Esophagus muscularis mucosa (tissue), 4 donors: ENCODE data around the gene ALPK3. TPM values are rescaled to one million over a fixed set of nuclear protein-coding genes. Genes with fewer than 3 reads are reported as not detected.

Experiments used
- DNase-seq: peaks from one replicate; pipeline ENCODE4 v3.0.0-alpha.2; 2017; ENCODE audit errors: extremely low spot score
- H3K27ac ChIP-seq, 4 donors: fragments of 200-600 bp; sonication (generic); replicated peaks in 1 of 4; 1 replicate in 3 of 4; 2 replicates in 1 of 4; pipeline ENCODE4 v1.5.1; 2016 to 2019; ENCODE audit warnings: mild to moderate bottlenecking in 1 of 4
- H3K27me3 ChIP-seq, 4 donors: fragments of 200-600 bp; sonication (generic); one replicate each; pipeline versions ENCODE4 v1.5.1 to v1.6.0; 2016 to 2019
- H3K36me3 ChIP-seq, 4 donors: fragments of 200-600 bp; sonication (generic); one replicate each; pipeline ENCODE4 v1.5.1; 2016 to 2019
- H3K4me1 ChIP-seq, 4 donors: fragments of 200-600 bp; sonication (generic); one replicate each; pipeline ENCODE4 v1.5.1; 2016 to 2019
- H3K4me3 ChIP-seq, 4 donors: fragments of 200-600 bp; sonication (generic); 1 replicate in 2 of 4; 2 replicates in 2 of 4; pipeline ENCODE4 v1.5.1; 2016 to 2019; ENCODE audit warnings: mild to moderate bottlenecking in 4 of 4, moderate library complexity in 1 of 4
- H3K9me3 ChIP-seq, 4 donors: fragments of 200-600 bp; sonication (generic); 1 replicate in 3 of 4; 2 replicates in 1 of 4; pipeline ENCODE4 v1.5.1; 2016 to 2019
- EP300 ChIP-seq: sonication (generic); formaldehyde crosslinking; IDR thresholded peaks from one replicate; pipeline ENCODE4 v1.6.1; 2017; ENCODE audit warnings: antibody characterized with exemption
- POLR2A ChIP-seq: fragments of 450-650 bp; IDR thresholded peaks from one replicate; pipeline ENCODE4 v1.6.1; 2017; ENCODE audit warnings: antibody characterized with exemption, moderate library complexity, mild to moderate bottlenecking, low read depth
- POLR2AphosphoS5 ChIP-seq, 2 donors: sonication (generic); formaldehyde crosslinking; IDR thresholded peaks; one replicate each; pipeline ENCODE4 v1.6.1; 2017; ENCODE audit warnings: antibody characterized with exemption in 2 of 2
- WGBS: methylation state at CpG from one replicate; pipeline ENCODE4 v1.1.5; 2018; 5-methylcytosine and 5-hydroxymethylcytosine counted together
- intact Hi-C: fragments of 100-400 bp; cut with DNase I; formaldehyde crosslinking; loops from one replicate; pipeline ENCODE4 v1.15.1; 2023
- total RNA-seq, 4 donors: library from RNA; depleted of rRNA; stranded (reverse); fragments of >200 nt; gene quantifications; one replicate each; pipeline versions ENCODE4 v1.1.0 to v1.2.1, GENCODE V29; 2016
- TF ChIP-seq, protein P1 (sequence below), 3 experiments: fragments of 200-600 bp in 2 of 3; fragments of 450-650 bp in 1 of 3; sonication (generic) in 2 of 3; IDR thresholded peaks; one replicate each; pipeline ENCODE4 v1.5.1; 2017 to 2019; ENCODE audit warnings: antibody characterized with exemption in 3 of 3, mild to moderate bottlenecking in 2 of 3, moderate library complexity in 1 of 3

The ALPK3 gene
- total RNA-seq, 4 donors from 2014 or later: 9.1 to 21.5 (median 16.2) TPM

DNA sequence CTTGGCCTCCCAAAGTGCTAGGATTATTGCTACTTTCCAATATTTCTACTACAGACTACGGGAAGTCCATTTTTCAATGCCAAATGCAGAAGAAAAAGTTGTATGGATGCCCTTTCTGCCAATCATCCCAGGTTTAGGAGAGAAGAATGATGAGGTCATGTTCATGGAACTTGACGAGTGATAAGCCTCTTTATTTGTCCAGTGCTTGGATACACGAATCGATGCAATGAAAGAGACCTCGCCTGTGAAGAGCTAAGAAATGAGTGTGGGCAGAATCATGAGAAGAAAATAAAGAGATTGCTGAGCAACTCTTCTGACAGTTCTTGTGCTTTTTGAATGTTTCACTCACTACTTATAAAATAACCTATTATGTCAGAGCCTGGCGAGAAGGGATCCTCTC, 66.3 kb downstream of the ALPK3 start:
- no peak overlapping the region for H3K27ac ChIP-seq
- H3K36me3 ChIP-seq: no peaks in the 10 kb centered on the region
- intact Hi-C loops: no loop called here
- H3K4me3 ChIP-seq: no peak overlapping the region
- WGBS: 74% methylated on average over 6 of the region's 6 CpGs
- TF ChIP-seq POLR2AphosphoS5 (IDR thresholded peaks at IDR 0.05): no peak
- no peak for TF ChIP-seq POLR2A
- TF ChIP-seq, protein P1, sequence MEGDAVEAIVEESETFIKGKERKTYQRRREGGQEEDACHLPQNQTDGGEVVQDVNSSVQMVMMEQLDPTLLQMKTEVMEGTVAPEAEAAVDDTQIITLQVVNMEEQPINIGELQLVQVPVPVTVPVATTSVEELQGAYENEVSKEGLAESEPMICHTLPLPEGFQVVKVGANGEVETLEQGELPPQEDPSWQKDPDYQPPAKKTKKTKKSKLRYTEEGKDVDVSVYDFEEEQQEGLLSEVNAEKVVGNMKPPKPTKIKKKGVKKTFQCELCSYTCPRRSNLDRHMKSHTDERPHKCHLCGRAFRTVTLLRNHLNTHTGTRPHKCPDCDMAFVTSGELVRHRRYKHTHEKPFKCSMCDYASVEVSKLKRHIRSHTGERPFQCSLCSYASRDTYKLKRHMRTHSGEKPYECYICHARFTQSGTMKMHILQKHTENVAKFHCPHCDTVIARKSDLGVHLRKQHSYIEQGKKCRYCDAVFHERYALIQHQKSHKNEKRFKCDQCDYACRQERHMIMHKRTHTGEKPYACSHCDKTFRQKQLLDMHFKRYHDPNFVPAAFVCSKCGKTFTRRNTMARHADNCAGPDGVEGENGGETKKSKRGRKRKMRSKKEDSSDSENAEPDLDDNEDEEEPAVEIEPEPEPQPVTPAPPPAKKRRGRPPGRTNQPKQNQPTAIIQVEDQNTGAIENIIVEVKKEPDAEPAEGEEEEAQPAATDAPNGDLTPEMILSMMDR (IDR thresholded peaks at IDR 0.05): no peak
- no peak for TF ChIP-seq EP300
- no peak for DNase-seq
- H3K9me3 ChIP-seq: no peaks in the 10 kb centered on the region
- peaks cover 0 to 4% (median 2%) of the 10 kb centered on the region in 4 donors for H3K4me1 ChIP-seq
- H3K27me3 ChIP-seq: peaks cover 0 to 37% (median 0%) of the 10 kb centered on the region in 4 donors

DNA sequence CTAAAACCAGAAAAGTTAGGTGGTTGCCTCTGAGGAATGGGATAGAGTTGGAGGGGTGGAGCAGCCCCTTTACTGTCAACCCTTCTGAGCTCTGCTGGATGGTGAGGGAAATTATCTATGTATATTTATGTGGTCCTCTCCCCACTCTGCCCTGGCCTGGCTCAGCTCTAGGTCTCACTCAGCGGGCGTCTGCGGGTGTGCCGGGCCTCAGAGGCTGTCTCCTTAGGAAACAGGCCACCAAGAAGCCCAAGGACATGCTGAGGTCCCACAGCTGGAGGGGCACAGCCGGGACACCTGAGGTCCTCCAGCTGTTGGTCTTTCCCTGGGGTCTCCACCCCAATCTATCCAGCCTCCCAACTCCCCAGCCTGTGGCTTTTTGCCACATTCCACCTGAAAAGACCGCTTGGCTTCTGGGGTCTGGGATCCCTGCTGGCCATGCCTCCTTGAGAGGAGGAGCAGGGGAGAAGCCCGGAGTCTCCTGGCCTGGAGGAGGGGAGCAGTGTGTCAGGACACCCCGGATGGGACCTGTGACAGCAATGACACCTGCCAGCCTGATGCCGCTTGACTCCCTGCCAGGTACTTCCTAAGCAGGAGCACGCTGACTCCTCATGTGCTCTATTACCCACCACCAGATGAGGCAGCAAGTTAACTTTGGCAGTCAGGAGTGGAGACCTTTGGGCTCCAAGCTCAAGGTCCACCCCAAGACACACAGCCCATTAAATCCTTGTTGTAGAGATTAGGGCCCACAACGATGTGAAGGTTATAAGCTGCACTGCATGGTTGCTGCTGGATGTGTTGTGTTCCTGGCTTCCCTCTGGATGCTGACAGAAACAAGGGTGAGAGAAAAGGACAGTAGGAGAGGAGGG, 67.0 kb downstream of the ALPK3 start, which contains the start of gene SLC28A1:
TSS of gene SLC28A1 (plus strand) at position 747 of the 866 bp plus-strand sequence. CDS start 3,099 bp downstream, outside the sequence.
- no peak for DNase-seq
- no peaks in the 10 kb centered on the region for H3K9me3 ChIP-seq
- peaks cover 0 to 44% (median 0%) of the 10 kb centered on the region in 4 donors for H3K27me3 ChIP-seq
- intact Hi-C loops: no loop called here
- no peaks in the 10 kb centered on the region for H3K36me3 ChIP-seq
- TF ChIP-seq POLR2A: no peak
- TF ChIP-seq POLR2AphosphoS5 (IDR thresholded peaks at IDR 0.05): no peak
- TF ChIP-seq, protein P1 (IDR thresholded peaks at IDR 0.05): no peak
- no peak for TF ChIP-seq EP300
- H3K4me1 ChIP-seq: no peaks in the 10 kb centered on the region
- 75% methylated on average over 9 of the region's 11 CpGs for WGBS
- H3K27ac ChIP-seq: no peak within 1 kb of the TSS
- H3K4me3 ChIP-seq: no peak within 1 kb of the TSS

DNA sequence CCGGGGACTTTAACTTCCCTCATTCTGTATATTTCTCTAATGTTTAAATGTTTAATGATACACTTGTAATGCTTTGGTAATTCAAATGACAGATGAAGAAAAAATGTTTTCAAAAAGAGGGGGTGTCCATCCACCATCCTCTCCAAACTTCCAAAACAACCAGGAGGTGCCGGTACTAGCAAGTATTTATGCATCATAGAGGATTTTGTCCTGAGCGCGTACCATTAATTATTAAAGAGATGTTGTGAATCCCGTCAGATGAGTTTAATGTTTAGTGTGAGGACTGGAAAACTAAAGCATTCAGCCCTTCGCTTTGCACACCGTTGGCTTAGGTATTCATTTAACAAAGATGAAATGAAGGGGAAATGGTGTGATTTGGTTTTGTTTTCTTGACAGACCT, 68.6 kb downstream of the ALPK3 start:
- Histone ChIP-seq H3K36me3 (no peaks in the 10 kb centered on the region), H3K4me3 (no peak overlapping the region), H3K27me3 (peaks cover 0 to 49% (median 0%) of the 10 kb centered on the region in 4 donors), H3K27ac (no peak overlapping the region), H3K4me1 (no peaks in the 10 kb centered on the region), H3K9me3 (no peaks in the 10 kb centered on the region)
- DNase-seq: no peak
- WGBS: 90% methylated on average over 7 of the region's 7 CpGs
- no peak for TF ChIP-seq EP300
- TF ChIP-seq POLR2AphosphoS5 (IDR thresholded peaks at IDR 0.05): no peak
- no peak for TF ChIP-seq POLR2A
- TF ChIP-seq, protein P1 (IDR thresholded peaks at IDR 0.05): no peak
- intact Hi-C loops: no loop called here

DNA sequence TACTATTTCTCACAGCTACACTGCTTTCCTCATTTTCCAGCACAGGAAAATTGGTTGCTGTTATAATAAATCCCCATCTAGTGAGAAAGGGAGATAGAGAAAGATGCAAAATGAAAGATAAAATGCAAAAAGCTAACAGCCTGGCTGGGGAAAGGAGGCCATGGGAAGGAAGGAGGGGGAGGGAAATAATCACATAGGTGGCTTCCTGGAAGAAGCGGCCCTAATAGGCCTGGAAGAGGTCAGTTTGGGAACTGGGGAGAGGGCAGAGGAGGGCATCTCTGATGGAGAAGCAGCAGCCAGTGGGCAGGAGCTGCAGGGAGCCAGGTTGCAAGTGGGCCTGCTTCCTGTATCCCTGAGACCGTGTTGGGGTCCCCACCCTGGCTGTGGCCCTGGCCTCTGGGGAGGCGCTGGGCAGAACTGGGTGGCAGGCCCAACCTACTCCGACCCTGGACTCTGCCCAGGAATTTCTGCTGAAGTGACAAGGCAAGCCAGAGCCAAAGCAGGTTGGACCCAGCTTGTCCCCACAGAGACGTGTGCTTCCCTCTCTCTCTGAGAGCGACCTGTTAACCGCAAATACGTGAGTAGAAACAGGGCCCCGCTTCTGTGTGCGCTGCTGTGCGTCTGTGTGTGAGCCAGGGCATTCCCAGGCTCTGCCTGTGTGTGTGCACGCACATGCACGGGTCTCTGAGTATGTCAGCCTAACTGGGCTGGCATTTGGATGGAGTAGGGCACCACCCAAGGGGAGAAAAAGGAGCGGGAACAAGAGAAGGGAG, 69.2 kb downstream of the ALPK3 start:
- no peak overlapping the region for H3K27ac ChIP-seq
- 92% methylated on average over 9 of the region's 14 CpGs for WGBS
- intact Hi-C loops: no loop called here

More for the DNA sequence above, 69.2 kb downstream of the ALPK3 start:
- peaks cover 0 to 44% (median 0%) of the 10 kb centered on the region in 4 donors for H3K27me3 ChIP-seq
- H3K4me3 ChIP-seq: no peak overlapping the region
- H3K4me1 ChIP-seq: no peaks in the 10 kb centered on the region
- H3K36me3 ChIP-seq: no peaks in the 10 kb centered on the region
- H3K9me3 ChIP-seq: no peaks in the 10 kb centered on the region
- no peak for DNase-seq
- TF ChIP-seq POLR2AphosphoS5 (IDR thresholded peaks at IDR 0.05) (no peak), EP300 (no peak), POLR2A (no peak)
- TF ChIP-seq, protein P1 (IDR thresholded peaks at IDR 0.05): no peak
